MM.1S (cell line): ENCODE measurements around the gene PPHLN1.

Experiments
- DNase-seq: peaks from one replicate; pipeline ENCODE4 v3.0.0-alpha.2; 2015
- H2AFZ ChIP-seq: fragments of 300-600 bp; sonication (generic); 2 replicates; pipeline ENCODE4 v1.6.0; 2016; ENCODE audit warnings: antibody characterized with exemption, low read length
- H3F3A ChIP-seq: fragments of 300-600 bp; sonication (generic); 2 replicates; pipeline ENCODE4 v1.6.1; 2016; ENCODE audit warnings: mild to moderate bottlenecking, antibody characterized with exemption, low read length, moderate library complexity, mixed read lengths; ENCODE audit not compliant: insufficient read depth
- H3K27ac ChIP-seq: fragments of 300-600 bp; sonication (generic); 2 replicates; pipeline ENCODE4 v1.5.1; 2016; ENCODE audit warnings: mild to moderate bottlenecking, low read length
- H3K27me3 ChIP-seq: fragments of 300-600 bp; sonication (generic); replicated peaks from 2 replicates; pipeline ENCODE4 v1.6.0; 2016; ENCODE audit warnings: low read length; ENCODE audit not compliant: insufficient read depth
- H3K36me3 ChIP-seq: fragments of 300-600 bp; sonication (generic); replicated peaks from 2 replicates; pipeline ENCODE4 v1.6.1; 2016; ENCODE audit warnings: mild to moderate bottlenecking, low read length, mixed read lengths; ENCODE audit not compliant: insufficient read depth
- H3K4me1 ChIP-seq: fragments of 300-600 bp; sonication (generic); 2 replicates; pipeline ENCODE4 v1.6.1; 2016; ENCODE audit warnings: low read length, mixed read lengths
- H3K4me2 ChIP-seq: fragments of 300-600 bp; sonication (generic); 2 replicates; pipeline ENCODE4 v1.6.0; 2016; ENCODE audit warnings: low read depth, low read length
- H3K4me3 ChIP-seq: fragments of 300-600 bp; sonication (generic); 2 replicates; pipeline ENCODE4 v1.5.1; 2016; ENCODE audit warnings: low read length, mixed read lengths
- H3K79me2 ChIP-seq: fragments of 300-600 bp; sonication (generic); 2 replicates; pipeline ENCODE4 v1.6.1; 2016; ENCODE audit warnings: mixed run types, low read length, mixed read lengths
- H3K9ac ChIP-seq: fragments of 300-600 bp; sonication (generic); 2 replicates; pipeline ENCODE4 v1.6.1; 2016; ENCODE audit warnings: low read length, mixed read lengths
- H3K9me2 ChIP-seq: fragments of 300-600 bp; sonication (generic); replicated peaks from 2 replicates; pipeline ENCODE4 v1.6.1; 2016; ENCODE audit warnings: mild to moderate bottlenecking, low read length, mixed read lengths; ENCODE audit not compliant: insufficient read depth
- H3K9me3 ChIP-seq: fragments of 300-600 bp; sonication (generic); replicated peaks from 2 replicates; pipeline ENCODE4 v1.6.1; 2016; ENCODE audit warnings: mild to moderate bottlenecking, low read length, mixed read lengths; ENCODE audit not compliant: insufficient read depth
- H4K20me1 ChIP-seq: fragments of 300-600 bp; sonication (generic); 2 replicates; pipeline ENCODE4 v1.6.1; 2016; ENCODE audit warnings: mild to moderate bottlenecking, low read length, moderate library complexity, mixed read lengths; ENCODE audit not compliant: insufficient read depth
- EZH2 ChIP-seq: fragments of 300-600 bp; sonication (generic); optimal IDR thresholded peaks from 2 replicates; pipeline ENCODE3; 2017; ENCODE audit warnings: low read depth, mild to moderate bottlenecking, antibody characterized with exemption, low read length, mixed read lengths
- EZH2phosphoT487 ChIP-seq: fragments of 300-600 bp; sonication (generic); IDR thresholded peaks from 2 replicates; pipeline ENCODE4 v1.6.1; 2018; ENCODE audit warnings: antibody characterized with exemption, low read length
- TF ChIP-seq, protein P1 (sequence below): fragments of 300-600 bp; sonication (generic); IDR thresholded peaks from 2 replicates; pipeline ENCODE4 v1.5.1; 2016; ENCODE audit warnings: antibody characterized with exemption, low read length, mixed read lengths

PPHLN1 gene

DNA sequence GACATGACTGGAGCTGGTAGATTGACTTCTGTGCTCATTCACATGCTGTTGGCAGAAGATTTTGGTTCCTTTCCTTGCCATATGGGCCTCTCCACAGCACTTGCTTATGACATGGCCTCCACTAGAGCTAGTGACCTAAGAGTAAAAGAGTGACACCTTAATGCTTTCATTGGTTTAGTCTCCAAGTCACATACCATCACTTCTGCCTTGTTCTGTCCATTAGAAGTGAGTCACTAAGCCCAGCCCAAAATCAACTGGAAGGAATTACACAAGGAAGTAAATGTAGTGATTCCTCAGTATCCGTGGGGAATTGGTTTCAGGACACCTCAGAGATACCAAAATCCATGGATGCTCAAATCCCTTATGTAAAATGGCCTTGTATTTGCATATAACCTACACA, 81.3 kb downstream of the PPHLN1 start:
- H3K36me3 ChIP-seq = no peaks in the 10 kb centered on the region; the same call in 1 of the 2 replicates
- no peak overlapping the region for H3K4me2 ChIP-seq
- H3K9me3 ChIP-seq = no peaks in the 10 kb centered on the region
- no peaks in the 10 kb centered on the region for H3K79me2 ChIP-seq
- no peak overlapping the region for H2AFZ ChIP-seq
- H3F3A ChIP-seq = no peaks in the 10 kb centered on the region
- no peaks in the 10 kb centered on the region for H3K9me2 ChIP-seq
- no peak for DNase-seq
- no peaks in the 10 kb centered on the region for H3K27me3 ChIP-seq
- H3K4me3 ChIP-seq = no peak overlapping the region
- H4K20me1 ChIP-seq = no peaks in the 10 kb centered on the region
- no peaks in the 10 kb centered on the region for H3K4me1 ChIP-seq
- no peak for TF ChIP-seq EZH2
- TF ChIP-seq, protein P1, sequence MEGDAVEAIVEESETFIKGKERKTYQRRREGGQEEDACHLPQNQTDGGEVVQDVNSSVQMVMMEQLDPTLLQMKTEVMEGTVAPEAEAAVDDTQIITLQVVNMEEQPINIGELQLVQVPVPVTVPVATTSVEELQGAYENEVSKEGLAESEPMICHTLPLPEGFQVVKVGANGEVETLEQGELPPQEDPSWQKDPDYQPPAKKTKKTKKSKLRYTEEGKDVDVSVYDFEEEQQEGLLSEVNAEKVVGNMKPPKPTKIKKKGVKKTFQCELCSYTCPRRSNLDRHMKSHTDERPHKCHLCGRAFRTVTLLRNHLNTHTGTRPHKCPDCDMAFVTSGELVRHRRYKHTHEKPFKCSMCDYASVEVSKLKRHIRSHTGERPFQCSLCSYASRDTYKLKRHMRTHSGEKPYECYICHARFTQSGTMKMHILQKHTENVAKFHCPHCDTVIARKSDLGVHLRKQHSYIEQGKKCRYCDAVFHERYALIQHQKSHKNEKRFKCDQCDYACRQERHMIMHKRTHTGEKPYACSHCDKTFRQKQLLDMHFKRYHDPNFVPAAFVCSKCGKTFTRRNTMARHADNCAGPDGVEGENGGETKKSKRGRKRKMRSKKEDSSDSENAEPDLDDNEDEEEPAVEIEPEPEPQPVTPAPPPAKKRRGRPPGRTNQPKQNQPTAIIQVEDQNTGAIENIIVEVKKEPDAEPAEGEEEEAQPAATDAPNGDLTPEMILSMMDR = no peak
- no peak for TF ChIP-seq EZH2phosphoT487
- H3K27ac ChIP-seq = no peak overlapping the region
- no peak overlapping the region for H3K9ac ChIP-seq

DNA sequence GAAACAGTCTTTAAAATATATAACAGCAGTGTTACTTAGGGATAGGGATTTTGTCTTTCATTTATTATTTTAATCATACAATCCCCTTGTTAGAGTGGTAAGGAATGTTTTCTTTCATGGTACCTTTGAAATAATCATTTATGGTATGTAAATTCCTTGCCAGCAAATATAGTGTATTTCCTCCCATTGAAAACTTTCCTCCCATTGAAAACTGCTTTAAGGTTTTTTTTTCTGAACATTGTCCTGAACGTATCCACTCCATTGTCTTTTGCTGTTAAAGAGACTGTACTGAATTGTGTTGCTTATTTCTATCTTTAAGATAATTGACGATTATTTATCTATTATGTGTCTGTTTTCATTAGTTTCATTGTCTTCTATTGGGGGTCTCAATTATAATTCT, 83.5 kb downstream of the PPHLN1 start:
- Histone ChIP-seq H3K79me2 (no peaks in the 10 kb centered on the region), H3K9ac (no peak overlapping the region), H2AFZ (no peak overlapping the region), H3K9me3 (no peaks in the 10 kb centered on the region), H3K4me2 (no peak overlapping the region), H3K27me3 (no peaks in the 10 kb centered on the region), H4K20me1 (no peaks in the 10 kb centered on the region), H3K4me3 (no peak overlapping the region), H3K4me1 (no peaks in the 10 kb centered on the region), H3K27ac (no peak overlapping the region), H3K36me3 (no peaks in the 10 kb centered on the region; the same call in 1 of the 2 replicates), H3F3A (no peaks in the 10 kb centered on the region), H3K9me2 (no peaks in the 10 kb centered on the region)
- no peak for TF ChIP-seq EZH2
- TF ChIP-seq EZH2phosphoT487 = no peak
- TF ChIP-seq, protein P1 = no peak
- no peak for DNase-seq

DNA sequence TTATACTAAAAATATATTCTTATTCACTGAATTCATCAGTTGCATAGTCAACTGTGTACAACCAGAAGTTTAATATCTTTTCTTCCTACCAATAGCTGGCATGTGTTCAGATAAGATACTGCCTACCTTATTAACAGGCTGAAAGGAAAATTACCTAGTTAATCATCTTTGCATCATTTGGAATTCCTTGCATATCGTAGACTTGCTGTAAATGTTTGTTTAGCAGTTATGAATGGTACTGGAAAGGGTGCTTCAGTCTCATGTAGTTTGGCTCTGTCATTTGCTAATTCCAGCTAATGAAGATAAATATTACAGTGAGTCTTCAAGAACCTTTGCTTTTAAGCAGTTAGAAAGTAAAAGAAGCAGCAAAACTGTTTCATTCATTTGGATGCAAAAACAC, 84.4 kb downstream of the PPHLN1 start:
- H3K36me3 ChIP-seq = no peaks in the 10 kb centered on the region; the same call in 1 of the 2 replicates
- H3K27ac ChIP-seq = no peak overlapping the region
- H3K9me3 ChIP-seq = no peaks in the 10 kb centered on the region
- no peak for DNase-seq
- H3K4me3 ChIP-seq = no peak overlapping the region
- no peaks in the 10 kb centered on the region for H3F3A ChIP-seq
- H3K4me2 ChIP-seq = no peak overlapping the region
- no peak overlapping the region for H2AFZ ChIP-seq
- no peaks in the 10 kb centered on the region for H3K27me3 ChIP-seq
- no peaks in the 10 kb centered on the region for H3K4me1 ChIP-seq
- no peaks in the 10 kb centered on the region for H3K9me2 ChIP-seq
- no peaks in the 10 kb centered on the region for H3K79me2 ChIP-seq
- TF ChIP-seq, protein P1 = no peak
- no peak for TF ChIP-seq EZH2
- TF ChIP-seq EZH2phosphoT487 = no peak
- no peak overlapping the region for H3K9ac ChIP-seq
- no peaks in the 10 kb centered on the region for H4K20me1 ChIP-seq
